Karpas-422 (cell line): ENCODE results near the gene CCDC80. TPM values are rescaled to one million over a fixed set of nuclear protein-coding genes. Genes with fewer than 3 reads are reported as not detected.

Source experiments
- DNase-seq: peaks from one replicate; pipeline ENCODE4 v3.0.0-alpha.2; 2015
- H2AFZ ChIP-seq: fragments of 200-600 bp; sonication (generic); 2 replicates; pipeline ENCODE4 v1.6.1; 2014; ENCODE audit warnings: antibody characterized with exemption, low read length, mixed read lengths
- H3K27ac ChIP-seq: fragments of 200-600 bp; sonication (generic); 2 replicates; pipeline ENCODE4 v1.5.1; 2014; ENCODE audit warnings: mild to moderate bottlenecking, low read length, moderate library complexity
- H3K27me3 ChIP-seq: fragments of 200-600 bp; sonication (generic); 2 replicates; pipeline ENCODE4 v1.6.1; 2014; ENCODE audit warnings: low read length, mixed read lengths
- H3K36me3 ChIP-seq: fragments of 200-600 bp; sonication (generic); 2 replicates; pipeline ENCODE4 v1.6.1; 2014; ENCODE audit warnings: low read length, mixed read lengths; ENCODE audit not compliant: insufficient read depth
- H3K4me1 ChIP-seq: fragments of 200-600 bp; sonication (generic); 2 replicates; pipeline ENCODE4 v1.6.1; 2014; ENCODE audit warnings: mild to moderate bottlenecking, low read length, mixed read lengths
- H3K4me2 ChIP-seq: fragments of 200-600 bp; sonication (generic); 2 replicates; pipeline ENCODE4 v1.6.1; 2014; ENCODE audit warnings: low read length, low read depth, mild to moderate bottlenecking; ENCODE audit not compliant: poor library complexity, severe bottlenecking
- H3K4me3 ChIP-seq: fragments of 200-600 bp; sonication (generic); 2 replicates; pipeline ENCODE4 v1.5.1; 2014; ENCODE audit warnings: mild to moderate bottlenecking, antibody characterized with exemption, low read length, mixed read lengths
- H3K79me2 ChIP-seq: fragments of 200-600 bp; sonication (generic); 2 replicates; pipeline ENCODE4 v1.6.1; 2014; ENCODE audit warnings: mild to moderate bottlenecking, low read length, mixed read lengths
- H3K9ac ChIP-seq: fragments of 200-600 bp; sonication (generic); 2 replicates; pipeline ENCODE4 v1.6.0; 2014; ENCODE audit warnings: low read length
- H3K9me2 ChIP-seq: fragments of 200-600 bp; sonication (generic), shearing (Covaris generic); replicated peaks from 2 replicates; pipeline ENCODE4 v1.6.0; 2014; ENCODE audit warnings: mild to moderate bottlenecking, low read length, moderate library complexity; ENCODE audit not compliant: insufficient read depth
- H3K9me3 ChIP-seq: fragments of 300-700, 200-600 bp; sonication (generic); 2 replicates; pipeline ENCODE4 v1.6.1; 2014; ENCODE audit warnings: low read length, mixed read lengths
- H4K20me1 ChIP-seq: fragments of 200-600 bp; sonication (generic); 2 replicates; pipeline ENCODE4 v1.6.1; 2014; ENCODE audit warnings: mild to moderate bottlenecking, antibody characterized with exemption, low read length, low read depth; ENCODE audit not compliant: insufficient read depth
- total RNA-seq: library from RNA; depleted of rRNA; stranded (reverse); fragments of >200 nt; shearing (Covaris generic); gene quantifications from 2 replicates; pipeline ENCODE4 v1.2.3, GENCODE V29; 2014; ENCODE audit warnings: low replicate concordance

Gene CCDC80
- total RNA-seq, 1 experiment from 2014 or later = not detected

DNA sequence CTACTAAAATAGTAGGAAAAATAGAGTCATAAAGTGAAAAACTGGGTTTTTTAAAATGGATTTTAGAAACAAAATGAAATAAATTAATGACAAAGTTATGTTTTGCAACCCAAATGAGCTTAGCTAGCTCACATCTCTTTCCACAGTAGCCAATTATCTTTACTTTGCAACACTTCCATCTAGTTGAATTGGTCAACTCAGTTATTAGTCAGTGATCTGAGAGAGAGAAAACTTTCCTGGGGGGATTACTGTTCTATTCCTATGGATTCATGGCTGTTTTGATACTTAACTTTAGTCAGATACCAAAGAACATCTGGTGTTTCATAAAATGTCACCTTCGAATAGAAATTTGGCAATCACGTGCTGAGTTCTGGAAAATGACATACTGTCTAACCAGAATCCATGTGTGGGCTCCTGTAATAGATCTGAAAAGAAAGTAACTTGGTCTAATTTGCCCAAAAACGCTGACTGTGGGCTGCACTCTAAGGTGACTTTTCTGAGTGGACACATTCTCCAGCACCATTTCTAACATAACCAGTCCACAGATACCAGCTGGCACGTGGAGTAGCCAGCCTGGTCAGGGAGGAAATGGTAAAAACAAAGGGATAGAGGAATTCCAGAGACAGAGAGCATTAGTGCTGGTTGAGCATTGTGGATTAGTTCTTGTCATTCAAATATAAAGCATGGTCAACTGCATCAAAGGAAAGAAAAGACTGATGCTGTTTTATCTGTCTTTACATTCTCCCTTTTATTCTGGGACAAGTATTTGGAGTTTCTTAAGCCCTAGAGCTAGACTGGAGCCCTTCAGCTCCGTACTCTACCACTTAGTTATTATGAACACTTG lies 45.2 kb upstream of the CCDC80 start:
- Histone ChIP-seq H3K9me3 (no peaks in the 10 kb centered on the region), H2AFZ (no peak overlapping the region), H3K4me2 (no peak overlapping the region), H3K4me1 (no peaks in the 10 kb centered on the region), H3K27ac (no peak overlapping the region), H3K9ac (no peak overlapping the region), H3K4me3 (no peak overlapping the region), H3K9me2 (no peaks in the 10 kb centered on the region), H3K27me3 (no peaks in the 10 kb centered on the region), H3K79me2 (no peaks in the 10 kb centered on the region), H4K20me1 (no peaks in the 10 kb centered on the region), H3K36me3 (no peaks in the 10 kb centered on the region)
- DNase-seq = no peak

DNA sequence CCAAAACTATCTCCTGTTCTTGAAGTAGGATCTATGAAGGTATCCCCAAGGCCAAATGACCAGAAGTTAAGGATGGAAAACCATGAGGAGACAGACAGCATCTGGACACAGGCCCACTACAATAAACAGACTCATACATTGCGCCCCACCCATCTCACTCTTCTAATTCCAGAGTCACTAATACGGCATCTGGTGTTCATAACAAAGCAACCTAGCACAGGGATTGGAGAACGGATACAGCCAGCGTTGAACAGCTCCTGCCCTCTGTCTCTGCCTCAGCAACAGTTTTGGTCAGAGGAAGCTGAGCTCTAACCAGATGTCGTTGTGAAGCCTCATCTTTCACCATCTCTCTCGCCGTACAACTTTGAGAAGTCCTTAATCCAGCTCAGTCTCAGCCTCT lies 44.5 kb upstream of the CCDC80 start:
- Histone ChIP-seq H3K9ac (no peak overlapping the region), H3K9me3 (no peaks in the 10 kb centered on the region), H2AFZ (no peak overlapping the region), H3K27ac (no peak overlapping the region), H3K27me3 (no peaks in the 10 kb centered on the region), H3K4me1 (no peaks in the 10 kb centered on the region), H3K79me2 (no peaks in the 10 kb centered on the region), H3K9me2 (no peaks in the 10 kb centered on the region), H3K36me3 (no peaks in the 10 kb centered on the region), H4K20me1 (no peaks in the 10 kb centered on the region), H3K4me2 (no peak overlapping the region), H3K4me3 (no peak overlapping the region)
- DNase-seq = no peak

DNA sequence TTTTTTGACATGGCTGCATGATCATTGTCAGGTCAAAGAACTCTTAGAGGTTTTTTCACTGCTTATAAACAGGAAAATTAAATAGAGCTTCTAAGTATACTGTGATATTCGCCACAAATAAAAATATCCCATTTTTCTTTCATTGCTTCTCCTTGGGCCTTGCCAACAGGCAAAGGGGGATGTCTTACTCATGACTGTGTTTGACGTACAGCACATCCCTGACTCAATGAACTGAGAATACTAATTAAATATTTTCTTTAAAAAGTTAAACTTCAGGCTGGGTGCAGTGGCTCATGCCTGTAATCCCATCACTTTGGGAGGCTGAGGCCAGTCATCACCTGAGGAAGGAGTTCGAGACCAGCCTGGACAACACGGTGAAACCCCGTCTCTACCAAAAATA lies 41.4 kb upstream of the CCDC80 start:
- H4K20me1 ChIP-seq = no peaks in the 10 kb centered on the region
- H3K27ac ChIP-seq = no peak overlapping the region
- peaks cover 8% of the 10 kb centered on the region for H3K4me1 ChIP-seq
- DNase-seq = no peak
- no peaks in the 10 kb centered on the region for H3K27me3 ChIP-seq
- no peaks in the 10 kb centered on the region for H3K9me3 ChIP-seq
- H3K79me2 ChIP-seq = no peaks in the 10 kb centered on the region
- H3K4me3 ChIP-seq = no peak overlapping the region
- no peak overlapping the region for H2AFZ ChIP-seq
- no peak overlapping the region for H3K4me2 ChIP-seq
- H3K9me2 ChIP-seq = no peaks in the 10 kb centered on the region
- H3K9ac ChIP-seq = no peak overlapping the region
- no peaks in the 10 kb centered on the region for H3K36me3 ChIP-seq

DNA sequence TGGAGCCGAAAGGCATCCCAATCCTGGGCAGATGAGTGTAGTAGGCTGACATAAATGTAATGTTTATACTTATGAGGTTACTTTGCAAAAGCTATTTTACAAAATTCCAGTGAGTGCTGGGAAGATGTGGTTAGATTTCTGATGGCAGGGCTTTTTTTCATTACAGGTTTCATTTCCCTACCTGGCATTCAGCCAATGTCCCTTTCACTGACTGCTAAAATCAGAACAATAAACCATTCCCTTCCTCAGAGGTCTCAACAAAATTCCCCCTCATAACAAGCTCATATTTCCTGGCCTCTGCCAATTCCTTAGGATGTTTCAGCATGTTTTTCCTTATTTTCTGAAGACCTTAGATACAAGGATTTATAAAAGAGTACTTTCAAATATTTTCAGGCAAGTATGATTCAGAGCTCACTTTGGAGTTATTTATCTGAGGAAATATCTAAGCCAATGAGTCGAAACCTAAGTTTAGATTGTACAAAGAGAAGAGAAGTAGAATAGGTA lies 40.9 kb upstream of the CCDC80 start:
- H3K9me3 ChIP-seq = no peaks in the 10 kb centered on the region
- H3K9ac ChIP-seq = no peak overlapping the region
- peaks cover 12% of the 10 kb centered on the region for H3K4me1 ChIP-seq
- no peak for DNase-seq
- no peaks in the 10 kb centered on the region for H3K79me2 ChIP-seq
- no peak overlapping the region for H3K27ac ChIP-seq
- H3K36me3 ChIP-seq = no peaks in the 10 kb centered on the region
- H4K20me1 ChIP-seq = no peaks in the 10 kb centered on the region
- no peaks in the 10 kb centered on the region for H3K9me2 ChIP-seq
- no peak overlapping the region for H3K4me2 ChIP-seq
- H3K27me3 ChIP-seq = no peaks in the 10 kb centered on the region
- no peak overlapping the region for H2AFZ ChIP-seq
- H3K4me3 ChIP-seq = no peak overlapping the region

DNA sequence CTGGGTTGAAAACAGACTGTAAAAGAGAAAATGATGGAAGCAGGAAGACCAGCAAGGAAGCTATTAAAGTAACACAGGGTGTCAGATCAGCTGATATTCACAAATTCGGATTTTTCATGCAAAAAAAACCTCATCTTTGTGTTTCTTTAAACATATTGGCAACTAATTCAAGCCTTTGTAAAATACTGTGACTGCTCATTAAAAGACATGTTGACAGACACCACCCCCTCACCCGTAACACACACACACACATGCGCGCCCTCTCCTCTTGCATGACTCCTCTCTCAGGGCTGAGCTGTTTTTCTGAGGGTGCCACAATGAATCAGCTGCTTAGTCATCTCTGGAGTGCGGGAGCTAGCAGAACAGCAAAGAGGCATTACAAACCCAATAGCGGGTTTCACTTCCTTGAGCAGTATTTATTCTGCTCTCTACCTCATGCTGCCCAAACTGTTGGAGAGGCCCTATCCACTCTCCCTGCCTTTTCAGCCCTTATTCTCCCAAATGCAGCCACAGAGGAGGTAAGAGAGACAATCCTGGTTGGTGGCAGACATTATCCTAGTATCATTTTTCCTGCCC lies 35.8 kb upstream of the CCDC80 start:
- Histone ChIP-seq H4K20me1 (no peaks in the 10 kb centered on the region), H3K9me3 (no peaks in the 10 kb centered on the region), H3K4me3 (peak overlapping the region; percentile 1; the same call in 1 of the 2 replicates), H3K27me3 (no peaks in the 10 kb centered on the region), H3K36me3 (no peaks in the 10 kb centered on the region), H3K9ac (no peak overlapping the region), H3K4me2 (peak overlapping the region; percentile 43), H3K9me2 (no peaks in the 10 kb centered on the region), H3K27ac (peak overlapping the region; percentile 66), H2AFZ (peak overlapping the region; percentile 2; the same call in 1 of the 2 replicates), H3K4me1 (peaks cover 20% of the 10 kb centered on the region), H3K79me2 (no peaks in the 10 kb centered on the region)
- peak; percentile 69 for DNase-seq

DNA sequence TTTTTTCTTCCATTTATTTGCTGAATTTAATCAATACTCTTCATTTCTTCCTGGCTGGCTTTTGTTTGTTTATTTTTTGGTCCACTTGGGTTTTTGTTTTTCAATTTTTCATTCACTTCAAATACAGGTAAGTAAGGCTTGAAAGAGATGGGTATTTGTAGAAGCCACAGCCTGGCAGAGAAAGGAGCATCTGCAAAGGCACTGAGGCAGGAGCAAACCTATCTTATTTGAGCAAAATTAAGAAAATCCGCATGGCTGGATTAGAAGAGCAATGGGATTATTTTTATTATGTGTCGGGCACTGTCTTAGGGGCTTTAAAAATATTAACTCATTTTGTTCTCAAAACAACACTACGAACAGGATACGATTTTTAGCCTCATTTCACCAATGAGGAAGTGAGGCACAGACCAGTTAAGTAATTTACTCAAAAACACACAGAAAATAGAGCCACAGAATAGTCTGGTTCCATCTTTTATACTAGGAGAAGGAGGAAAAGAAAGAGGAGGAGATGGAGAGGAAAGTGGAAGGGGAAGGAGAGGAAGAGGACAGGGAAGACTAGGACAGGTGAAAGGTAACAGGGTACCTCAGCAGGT lies 35.1 kb upstream of the CCDC80 start:
- Histone ChIP-seq H3K27ac (no peak overlapping the region), H3K4me3 (no peak overlapping the region), H3K79me2 (no peaks in the 10 kb centered on the region), H2AFZ (no peak overlapping the region), H3K4me2 (no peak overlapping the region), H3K36me3 (no peaks in the 10 kb centered on the region), H3K9ac (no peak overlapping the region), H3K9me3 (no peaks in the 10 kb centered on the region), H3K9me2 (no peaks in the 10 kb centered on the region), H3K27me3 (no peaks in the 10 kb centered on the region), H4K20me1 (no peaks in the 10 kb centered on the region), H3K4me1 (peaks cover 20% of the 10 kb centered on the region)
- no peak for DNase-seq

DNA sequence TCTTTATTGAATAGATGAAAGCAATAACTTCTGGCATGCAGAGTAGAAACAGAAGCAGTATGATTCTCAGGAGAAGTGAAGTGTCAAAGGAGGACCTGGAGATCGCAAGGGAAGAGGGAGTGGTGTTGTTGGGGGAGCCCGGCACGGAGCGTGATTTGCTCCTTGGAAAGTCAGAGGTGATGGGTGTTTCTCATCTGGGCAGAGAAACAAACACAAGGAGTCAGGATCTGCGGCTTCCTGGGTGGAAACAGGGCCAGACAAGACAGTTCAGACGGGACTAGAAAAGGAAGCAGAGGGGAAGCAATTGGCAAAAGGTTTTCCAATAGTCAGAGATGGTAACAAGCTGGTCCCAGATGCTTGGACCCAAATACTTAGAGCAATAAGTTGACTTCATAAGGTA lies 34.4 kb upstream of the CCDC80 start:
- no peaks in the 10 kb centered on the region for H3K36me3 ChIP-seq
- no peak overlapping the region for H3K9ac ChIP-seq
- no peaks in the 10 kb centered on the region for H3K9me3 ChIP-seq
- no peak overlapping the region for H3K4me2 ChIP-seq
- no peak overlapping the region for H3K4me3 ChIP-seq
- no peak for DNase-seq
- H2AFZ ChIP-seq = no peak overlapping the region
- no peak overlapping the region for H3K27ac ChIP-seq
- H3K27me3 ChIP-seq = no peaks in the 10 kb centered on the region
- peaks cover 20% of the 10 kb centered on the region for H3K4me1 ChIP-seq
- no peaks in the 10 kb centered on the region for H4K20me1 ChIP-seq
- H3K79me2 ChIP-seq = no peaks in the 10 kb centered on the region
- H3K9me2 ChIP-seq = no peaks in the 10 kb centered on the region
